K562 (cell line): ENCODE results near the gene MAP3K14. TPM values are rescaled to one million over a fixed set of nuclear protein-coding genes. Genes with fewer than 3 reads are reported as not detected.

Source experiments
- MGA ChIP-seq: fragments of 450-650 bp; IDR thresholded peaks from 2 replicates; pipeline ENCODE4 v1.6.1; 2016; ENCODE audit warnings: mild to moderate bottlenecking, moderate library complexity
- NFIC ChIP-seq: fragments of 450-650 bp; IDR thresholded peaks from 2 replicates; pipeline ENCODE4 v1.6.1; 2017; ENCODE audit warnings: mild to moderate bottlenecking, inconsistent platforms
- RCOR1 ChIP-seq, 2 experiments: IDR thresholded peaks; 2 replicates each; pipeline ENCODE4 v1.6.1; 2012; ENCODE audit warnings: low read depth in 2 of 2, low read length in 2 of 2, borderline replicate concordance in 1 of 2, improper control_type of control experiment in 1 of 2
- TCF3 ChIP-seq: sonication (generic); formaldehyde crosslinking; IDR thresholded peaks from 2 replicates; pipeline ENCODE4 v1.4.0; 2020; ENCODE audit warnings: mild to moderate bottlenecking, missing genetic modification reagents
- XRCC5 ChIP-seq: fragments of 200-400 bp; formaldehyde crosslinking; IDR thresholded peaks from 2 replicates; pipeline ENCODE4 v1.6.1; 2017; ENCODE audit warnings: low read depth, mild to moderate bottlenecking, low read length
- ZNF212 ChIP-seq: fragments of 450-650 bp; formaldehyde crosslinking; IDR thresholded peaks from 2 replicates; pipeline ENCODE4 v1.4.0; 2020; ENCODE audit warnings: mild to moderate bottlenecking
- polyA plus RNA-seq, 8 experiments: library from polyadenylated mRNA; depleted of rRNA in 4 of 8; stranded (reverse) in 5 of 8; unstranded in 3 of 8; fragments of >200 nt; fragmentation: Nextera tagmentation in 2 of 8; fragmentation: Illumina TruSeq in 1 of 8; extraction: Ambion mirVana in 2 of 8; extraction: Trizol in 1 of 8; gene quantifications; 2 replicates each; pipeline versions ENCODE4 v1.2.1 to v1.2.3, GENCODE V29; 2011 to 2014; ENCODE audit warnings: inconsistent platforms in 1 of 8, missing spikeins in 1 of 8
- total RNA-seq, 7 experiments: library from RNA; depleted of rRNA in 6 of 7; stranded (reverse); fragments of >200 nt in 6 of 7; fragmentation: Illumina TruSeq in 2 of 7; extraction: Trizol in 2 of 7; gene quantifications; 2 replicates each; pipeline versions ENCODE4 v1.2.1 to v1.2.3, GENCODE V29; 2011 to 2021; ENCODE audit warnings: low replicate concordance in 1 of 7
- TF ChIP-seq, protein P1 (sequence below): fragments of 150-350 bp; IDR thresholded peaks from 2 replicates; pipeline ENCODE4 v1.6.1; 2014; ENCODE audit warnings: low read depth, mild to moderate bottlenecking, low read length, borderline replicate concordance
- TF ChIP-seq, protein P2 (sequence below): fragments of 450-650 bp; IDR thresholded peaks from 2 replicates; pipeline ENCODE4 v1.6.1; 2018; ENCODE audit not compliant: partially characterized antibody

MAP3K14 gene
- total and polyA plus RNA-seq, 9 of the 15 experiments (the other 6 are each of a cell fraction or from before 2014, with no cell fraction given) = 0.45 to 8.7 (median 3.2) TPM

DNA sequence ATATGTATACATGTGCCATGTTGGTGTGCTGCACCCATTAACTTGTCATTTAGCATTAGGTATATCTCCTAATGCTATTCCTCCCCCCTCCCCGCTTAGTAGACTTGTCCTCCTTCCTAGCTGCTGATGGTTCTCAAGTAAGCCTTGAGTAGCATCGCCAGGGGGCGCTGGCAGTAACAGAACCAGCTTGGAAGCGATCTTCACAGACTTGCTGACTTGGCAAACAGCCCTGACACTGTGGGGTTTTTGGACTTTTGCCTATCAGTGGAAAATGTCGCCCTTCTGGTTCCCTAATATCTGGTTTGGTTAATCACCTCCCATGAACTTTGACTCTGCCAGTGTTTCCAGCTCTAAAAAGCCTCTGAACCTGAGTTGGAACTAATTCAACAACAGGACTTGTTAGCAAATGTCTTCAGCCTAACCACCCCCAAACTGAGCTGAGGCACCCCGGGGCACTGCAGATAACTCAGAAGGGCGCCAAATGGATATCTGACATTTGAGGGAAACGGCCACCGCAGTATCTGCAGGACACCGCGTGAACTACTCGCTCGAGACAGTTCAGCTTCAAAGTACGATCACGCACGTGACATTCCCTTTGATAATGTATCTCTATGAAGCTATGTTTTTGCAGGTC, 39.5 kb downstream of the MAP3K14 start (continued):
- TF ChIP-seq, protein P1, sequence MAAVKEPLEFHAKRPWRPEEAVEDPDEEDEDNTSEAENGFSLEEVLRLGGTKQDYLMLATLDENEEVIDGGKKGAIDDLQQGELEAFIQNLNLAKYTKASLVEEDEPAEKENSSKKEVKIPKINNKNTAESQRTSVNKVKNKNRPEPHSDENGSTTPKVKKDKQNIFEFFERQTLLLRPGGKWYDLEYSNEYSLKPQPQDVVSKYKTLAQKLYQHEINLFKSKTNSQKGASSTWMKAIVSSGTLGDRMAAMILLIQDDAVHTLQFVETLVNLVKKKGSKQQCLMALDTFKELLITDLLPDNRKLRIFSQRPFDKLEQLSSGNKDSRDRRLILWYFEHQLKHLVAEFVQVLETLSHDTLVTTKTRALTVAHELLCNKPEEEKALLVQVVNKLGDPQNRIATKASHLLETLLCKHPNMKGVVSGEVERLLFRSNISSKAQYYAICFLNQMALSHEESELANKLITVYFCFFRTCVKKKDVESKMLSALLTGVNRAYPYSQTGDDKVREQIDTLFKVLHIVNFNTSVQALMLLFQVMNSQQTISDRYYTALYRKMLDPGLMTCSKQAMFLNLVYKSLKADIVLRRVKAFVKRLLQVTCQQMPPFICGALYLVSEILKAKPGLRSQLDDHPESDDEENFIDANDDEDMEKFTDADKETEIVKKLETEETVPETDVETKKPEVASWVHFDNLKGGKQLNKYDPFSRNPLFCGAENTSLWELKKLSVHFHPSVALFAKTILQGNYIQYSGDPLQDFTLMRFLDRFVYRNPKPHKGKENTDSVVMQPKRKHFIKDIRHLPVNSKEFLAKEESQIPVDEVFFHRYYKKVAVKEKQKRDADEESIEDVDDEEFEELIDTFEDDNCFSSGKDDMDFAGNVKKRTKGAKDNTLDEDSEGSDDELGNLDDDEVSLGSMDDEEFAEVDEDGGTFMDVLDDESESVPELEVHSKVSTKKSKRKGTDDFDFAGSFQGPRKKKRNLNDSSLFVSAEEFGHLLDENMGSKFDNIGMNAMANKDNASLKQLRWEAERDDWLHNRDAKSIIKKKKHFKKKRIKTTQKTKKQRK = no peak
- peak; percentile 89 for TF ChIP-seq XRCC5
- TF ChIP-seq RCOR1 (IDR thresholded peaks at IDR 0.05; ENCODE audit: borderline replicate concordance in 1 of 2, low read depth in 2 of 2, low read length in 2 of 2) = peak in 1 of 2 experiments; percentile 55; a peak in 2 of 4 replicates
- peak; percentile 45; the same call in 1 of the 2 replicates for TF ChIP-seq TCF3 (CRISPR knock-in tag)
- TF ChIP-seq ZNF212 = no peak
- TF ChIP-seq, protein P2, sequence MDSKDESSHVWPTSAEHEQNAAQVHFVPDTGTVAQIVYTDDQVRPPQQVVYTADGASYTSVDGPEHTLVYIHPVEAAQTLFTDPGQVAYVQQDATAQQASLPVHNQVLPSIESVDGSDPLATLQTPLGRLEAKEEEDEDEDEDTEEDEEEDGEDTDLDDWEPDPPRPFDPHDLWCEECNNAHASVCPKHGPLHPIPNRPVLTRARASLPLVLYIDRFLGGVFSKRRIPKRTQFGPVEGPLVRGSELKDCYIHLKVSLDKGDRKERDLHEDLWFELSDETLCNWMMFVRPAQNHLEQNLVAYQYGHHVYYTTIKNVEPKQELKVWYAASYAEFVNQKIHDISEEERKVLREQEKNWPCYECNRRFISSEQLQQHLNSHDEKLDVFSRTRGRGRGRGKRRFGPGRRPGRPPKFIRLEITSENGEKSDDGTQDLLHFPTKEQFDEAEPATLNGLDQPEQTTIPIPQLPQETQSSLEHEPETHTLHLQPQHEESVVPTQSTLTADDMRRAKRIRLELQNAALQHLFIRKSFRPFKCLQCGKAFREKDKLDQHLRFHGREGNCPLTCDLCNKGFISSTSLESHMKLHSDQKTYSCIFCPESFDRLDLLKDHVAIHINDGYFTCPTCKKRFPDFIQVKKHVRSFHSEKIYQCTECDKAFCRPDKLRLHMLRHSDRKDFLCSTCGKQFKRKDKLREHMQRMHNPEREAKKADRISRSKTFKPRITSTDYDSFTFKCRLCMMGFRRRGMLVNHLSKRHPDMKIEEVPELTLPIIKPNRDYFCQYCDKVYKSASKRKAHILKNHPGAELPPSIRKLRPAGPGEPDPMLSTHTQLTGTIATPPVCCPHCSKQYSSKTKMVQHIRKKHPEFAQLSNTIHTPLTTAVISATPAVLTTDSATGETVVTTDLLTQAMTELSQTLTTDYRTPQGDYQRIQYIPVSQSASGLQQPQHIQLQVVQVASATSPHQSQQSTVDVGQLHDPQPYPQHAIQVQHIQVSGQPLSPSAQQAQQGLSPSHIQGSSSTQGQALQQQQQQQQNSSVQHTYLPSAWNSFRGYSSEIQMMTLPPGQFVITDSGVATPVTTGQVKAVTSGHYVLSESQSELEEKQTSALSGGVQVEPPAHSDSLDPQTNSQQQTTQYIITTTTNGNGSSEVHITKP = peak; percentile 85
- TF ChIP-seq NFIC = peak; percentile 98
- peak; percentile 78 for TF ChIP-seq MGA
